HG03159 (cell line): ENCODE results near the gene TIPIN.
"Not testable (repeated sequence)": the region's sequence is repeated elsewhere in the genome, so short reads cannot be mapped to it uniquely, and the experiment has no call there.

Experiments used
- ATAC-seq: cut with Tn5 transposase; IDR thresholded peaks from one replicate; pipeline ENCODE4 v1.9.1; 2021; ENCODE audit warnings: mild to moderate bottlenecking, moderate library complexity; ENCODE audit not compliant: unreplicated experiment

Gene TIPIN

GRCh38 chr15:66386204-66387123 lies 30.0 kb upstream of the TIPIN start, which contains the start of gene MAP2K1:
Gene MAP2K1, plus strand, starts transcription at chr15:66386912. Its CDS starts 436 bp downstream, at chr15:66387348.
- ATAC-seq, result peak; percentile 83

GRCh38 chr15:66381376-66381775 lies 24.9 kb upstream of the TIPIN start:
- not testable (repeated sequence) for ATAC-seq

GRCh38 chr15:66378814-66379430 lies 22.4 kb upstream of the TIPIN start:
- ATAC-seq, result no peak

- no peak for ATAC-seq
Measured at GRCh38 chr15:66374179-66374578, 17.7 kb upstream of the TIPIN start.

- no peak for ATAC-seq
Measured at GRCh38 chr15:66369773-66370651, 13.5 kb upstream of the TIPIN start.

GRCh38 chr15:66364944-66365528 lies 8.6 kb upstream of the TIPIN start:
- no peak for ATAC-seq

GRCh38 chr15:66362776-66363175 lies 6.3 kb upstream of the TIPIN start:
- no peak for ATAC-seq

GRCh38 chr15:66361745-66362460 lies 5.4 kb upstream of the TIPIN start:
- not testable (repeated sequence) for ATAC-seq

- no peak for ATAC-seq
Measured at GRCh38 chr15:66359740-66360139, 3.3 kb upstream of the TIPIN start.

- no peak for ATAC-seq
Measured at GRCh38 chr15:66356077-66356358, 467 bp downstream of the TIPIN start.

GRCh38 chr15:66348530-66348929 lies 8.0 kb downstream of the TIPIN start:
- not testable (repeated sequence) for ATAC-seq

GRCh38 chr15:66328771-66329170 lies 27.7 kb downstream of the TIPIN start:
- ATAC-seq, result no peak

- no peak for ATAC-seq
Measured at GRCh38 chr15:66327736-66328135, 28.7 kb downstream of the TIPIN start.

GRCh38 chr15:66326051-66326450 lies 30.4 kb downstream of the TIPIN start:
- no peak for ATAC-seq

- ATAC-seq, result no peak
Measured at GRCh38 chr15:66323312-66323928, 33.1 kb downstream of the TIPIN start.

GRCh38 chr15:66312144-66312543 lies 44.3 kb downstream of the TIPIN start:
- ATAC-seq, result no peak

- no peak for ATAC-seq
Measured at GRCh38 chr15:66310786-66311185, 45.7 kb downstream of the TIPIN start.

GRCh38 chr15:66309828-66310227 lies 46.7 kb downstream of the TIPIN start:
- ATAC-seq, result no peak

GRCh38 chr15:66308531-66308930 lies 48.0 kb downstream of the TIPIN start:
- ATAC-seq, result no peak

GRCh38 chr15:66306381-66306780 lies 50.1 kb downstream of the TIPIN start:
- no peak for ATAC-seq
